HG03159 (cell line): ENCODE measurements around the gene LCOR.
"Not testable (repeated sequence)": the region's sequence is repeated elsewhere in the genome, so short reads cannot be mapped to it uniquely, and the experiment has no call there.

Experiments used
- ATAC-seq: cut with Tn5 transposase; IDR thresholded peaks from one replicate; pipeline ENCODE4 v1.9.1; 2021; ENCODE audit warnings: mild to moderate bottlenecking, moderate library complexity; ENCODE audit not compliant: unreplicated experiment

LCOR gene

DNA sequence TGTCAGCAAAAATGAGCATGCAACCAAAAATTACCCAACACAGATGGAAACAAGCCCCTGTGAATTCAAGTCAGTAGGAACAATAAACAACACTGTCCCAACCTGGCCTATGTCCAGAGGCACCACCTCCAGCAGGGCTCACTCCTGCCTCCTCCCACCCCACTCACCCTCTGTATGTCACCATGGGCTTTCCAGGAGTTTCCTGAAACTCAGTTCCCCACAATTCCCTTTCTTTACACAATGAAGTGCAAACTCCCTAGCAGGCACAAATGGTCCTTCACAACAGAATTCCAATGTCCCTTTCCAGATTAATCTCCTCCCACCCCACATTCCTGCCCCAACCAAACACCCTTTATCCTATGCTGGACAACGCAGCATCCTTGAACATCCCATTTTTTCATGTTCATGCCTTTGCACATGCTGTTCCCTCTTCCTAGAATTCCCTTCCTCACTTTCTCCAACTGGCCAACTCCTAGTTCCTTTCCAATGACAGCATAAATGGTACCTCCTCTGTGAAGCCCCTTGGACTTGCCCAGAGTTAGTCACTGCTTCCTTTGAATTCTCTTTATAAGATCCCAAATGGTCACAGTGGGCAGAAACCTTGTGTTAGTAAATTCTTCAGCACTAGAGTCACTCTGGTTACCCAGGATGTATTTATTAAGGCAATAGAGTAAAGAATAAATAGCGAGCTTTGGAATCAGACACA is 196.2 kb downstream of the LCOR start:
- no peak for ATAC-seq

DNA sequence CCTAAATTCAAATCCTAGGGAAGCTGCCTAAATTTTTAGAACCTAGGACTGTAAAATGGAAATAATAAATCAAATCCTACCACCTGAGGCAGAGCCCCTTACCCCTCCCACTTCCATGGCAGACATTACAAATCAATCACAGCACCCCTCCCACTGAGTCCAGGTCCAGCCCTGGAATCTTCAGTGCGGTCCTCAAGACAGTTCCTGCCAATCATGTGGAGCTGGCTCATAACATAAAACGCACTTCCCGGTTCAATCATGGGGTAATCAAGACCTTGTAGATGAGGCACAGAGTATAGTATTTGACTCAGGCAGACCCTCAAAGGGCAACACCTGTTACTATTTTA is 196.7 kb downstream of the LCOR start:
- no peak for ATAC-seq

- ATAC-seq = no peak
Measured at GRCh38 chr10:97029271-97029670, 197.2 kb downstream of the LCOR start.

DNA sequence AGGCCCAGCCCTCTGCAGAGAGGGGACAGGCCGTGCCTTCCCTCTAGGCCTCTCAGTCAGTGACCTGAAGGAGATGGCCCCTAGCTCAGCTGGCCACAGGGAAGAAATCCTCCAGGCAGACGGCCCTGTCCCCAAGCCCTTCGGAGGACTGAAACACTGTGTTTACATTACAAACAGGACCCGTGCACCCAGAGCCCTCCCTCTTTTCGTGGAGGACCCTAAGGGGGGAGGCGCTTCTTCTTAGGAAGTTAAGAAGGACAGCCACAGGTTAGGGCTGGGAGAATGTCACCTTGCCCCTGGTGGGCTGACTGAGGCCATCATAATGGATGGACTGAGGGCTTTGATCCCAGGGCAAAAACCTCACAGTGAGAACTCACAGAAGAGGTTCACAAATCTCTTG is 198.8 kb downstream of the LCOR start:
- no peak for ATAC-seq

DNA sequence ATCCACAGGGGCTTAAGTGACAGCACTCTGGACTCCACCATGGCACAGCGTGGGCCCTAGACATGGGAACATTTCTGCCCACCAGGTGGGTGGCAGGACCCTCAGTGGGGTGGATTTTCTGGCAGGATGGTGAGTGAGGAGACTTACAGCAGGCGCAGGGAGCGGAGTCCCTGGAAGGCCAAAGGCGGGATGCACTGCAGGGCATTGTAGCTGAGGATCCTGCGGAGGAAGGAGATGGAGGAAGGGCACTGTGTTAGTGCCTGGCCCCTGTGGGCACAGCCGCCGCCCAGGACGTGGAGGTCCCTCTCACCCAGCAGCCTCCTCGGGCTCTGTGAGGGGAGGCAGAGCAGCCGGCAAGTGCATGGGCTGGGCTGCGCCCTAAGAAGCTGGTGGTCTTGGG is 199.4 kb downstream of the LCOR start:
- no peak for ATAC-seq

- no peak for ATAC-seq
Measured at GRCh38 chr10:97032624-97033023, 200.5 kb downstream of the LCOR start.

- ATAC-seq = not testable (repeated sequence)
Measured at GRCh38 chr10:97033841-97034240, 201.7 kb downstream of the LCOR start.

- no peak for ATAC-seq
Measured at GRCh38 chr10:97034301-97034700, 202.2 kb downstream of the LCOR start.

GRCh38 chr10:97034958-97035769 is 203.1 kb downstream of the LCOR start:
- ATAC-seq = no peak

DNA sequence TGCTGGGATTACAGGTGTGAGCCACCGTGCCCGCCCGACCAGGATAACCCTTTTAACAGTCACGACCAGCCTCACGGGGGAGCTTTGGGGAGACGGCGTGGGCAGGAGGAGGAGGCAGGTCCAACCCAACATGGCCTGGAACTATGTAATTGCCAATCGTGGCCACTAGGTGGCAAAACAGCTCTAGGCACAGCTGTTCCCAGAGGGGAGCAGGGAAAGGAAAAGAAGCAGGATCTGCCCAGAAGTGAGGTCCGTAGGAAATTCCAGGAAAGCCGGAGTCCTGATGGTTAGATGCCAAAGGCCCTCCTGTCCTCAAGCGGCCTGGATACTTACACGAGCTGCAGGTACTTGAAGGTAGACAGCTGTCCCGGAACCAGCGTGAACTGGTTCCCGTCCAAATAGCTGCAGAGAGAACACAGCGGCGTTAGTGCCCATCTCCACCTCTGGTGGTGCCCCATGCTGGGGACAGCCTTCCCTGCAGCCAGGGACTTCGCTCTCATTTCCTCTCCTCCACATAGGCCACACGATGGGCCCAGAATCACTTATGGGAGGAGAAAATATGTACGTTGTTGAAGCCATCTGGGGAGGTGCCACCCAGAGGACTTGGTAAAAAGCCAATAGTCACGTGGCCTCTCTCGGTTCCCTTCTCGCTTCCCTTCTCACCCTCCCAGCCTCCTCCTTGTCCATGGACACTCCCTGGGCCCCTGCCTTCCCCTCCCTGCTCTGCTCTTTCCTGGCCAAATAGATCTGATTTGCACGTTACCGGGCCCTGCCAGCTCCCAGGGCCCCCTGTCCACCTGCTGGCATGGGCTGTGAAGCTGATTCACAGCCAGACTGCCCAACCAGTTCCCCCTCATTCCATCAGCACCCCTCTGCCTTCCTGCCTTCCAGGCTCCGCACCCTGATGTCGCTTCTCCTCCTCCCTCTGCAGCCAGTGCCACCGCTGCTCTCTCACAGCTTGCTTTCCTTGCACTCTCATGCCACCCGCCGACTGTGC is 205.6 kb downstream of the LCOR start:
- peak; percentile 80 for ATAC-seq

DNA sequence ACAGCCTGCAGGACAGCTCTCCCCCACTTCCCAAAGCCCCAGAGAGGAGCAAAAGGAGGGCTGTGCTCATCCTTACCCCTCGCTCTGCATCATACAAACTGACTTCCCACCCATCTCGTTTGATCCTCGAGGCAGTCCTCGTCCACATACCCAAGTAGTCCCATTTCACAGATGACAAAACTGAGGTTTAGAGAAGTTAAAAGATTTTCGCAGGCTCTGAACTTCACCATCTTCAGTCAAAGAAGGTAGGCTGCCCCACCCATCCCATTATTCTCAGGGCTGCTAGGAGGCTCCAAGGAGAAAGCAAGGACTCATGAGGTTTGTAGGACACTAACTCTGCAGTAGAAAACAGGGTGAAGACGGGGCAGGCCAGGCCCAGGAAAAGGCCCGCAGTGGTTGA is 206.6 kb downstream of the LCOR start:
- no peak for ATAC-seq

DNA sequence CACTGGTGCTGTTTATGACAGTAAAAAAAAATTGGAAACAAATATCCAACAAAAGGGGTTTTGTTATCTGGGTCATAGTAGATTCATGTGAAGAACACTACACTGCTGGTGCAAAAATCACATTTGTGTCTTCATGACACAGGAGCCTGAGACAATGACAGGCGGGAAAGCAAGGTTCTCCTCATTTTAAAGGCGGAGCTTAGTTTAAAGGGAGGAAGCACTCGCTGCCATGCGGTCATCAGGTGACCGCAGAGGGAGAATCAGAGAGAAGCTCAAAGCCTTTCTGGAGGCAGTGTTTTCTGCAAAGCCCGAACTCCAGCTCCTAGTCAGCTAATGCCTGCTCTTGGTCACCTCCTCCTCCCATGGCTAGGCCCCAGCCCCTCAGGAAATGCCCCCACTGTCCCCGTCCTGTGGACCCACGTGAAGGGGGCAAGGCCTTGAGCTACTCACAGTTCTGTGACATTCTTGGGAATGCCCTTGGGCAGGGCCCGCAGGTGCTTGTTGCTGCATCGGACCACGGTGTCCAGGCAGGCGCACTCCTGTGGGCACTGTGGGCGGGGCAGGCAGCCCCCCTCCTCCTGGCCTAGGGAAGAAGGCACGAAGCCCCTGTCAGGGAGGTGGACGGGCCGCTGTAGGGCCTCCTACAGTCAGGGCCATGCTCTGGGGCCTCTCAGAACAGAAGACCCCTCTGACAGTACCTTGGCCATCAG is 207.6 kb downstream of the LCOR start:
- ATAC-seq = no peak

DNA sequence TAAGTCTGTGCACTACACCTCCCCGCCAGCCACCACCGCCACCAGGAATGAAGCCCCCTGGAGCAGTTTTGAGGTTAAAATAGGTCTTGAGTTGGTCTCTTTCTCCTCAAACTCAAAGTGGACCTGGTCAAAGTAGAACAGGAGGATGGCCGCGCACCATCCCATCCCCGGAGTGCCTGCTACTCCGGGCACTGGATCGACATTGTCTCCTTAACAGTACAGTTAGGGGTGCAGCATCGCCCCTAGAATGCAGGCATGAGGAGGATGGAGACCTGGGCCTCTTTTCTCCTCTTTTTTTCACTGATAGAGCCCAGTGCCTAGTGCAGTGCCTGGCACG is 208.1 kb downstream of the LCOR start:
- ATAC-seq = no peak

DNA sequence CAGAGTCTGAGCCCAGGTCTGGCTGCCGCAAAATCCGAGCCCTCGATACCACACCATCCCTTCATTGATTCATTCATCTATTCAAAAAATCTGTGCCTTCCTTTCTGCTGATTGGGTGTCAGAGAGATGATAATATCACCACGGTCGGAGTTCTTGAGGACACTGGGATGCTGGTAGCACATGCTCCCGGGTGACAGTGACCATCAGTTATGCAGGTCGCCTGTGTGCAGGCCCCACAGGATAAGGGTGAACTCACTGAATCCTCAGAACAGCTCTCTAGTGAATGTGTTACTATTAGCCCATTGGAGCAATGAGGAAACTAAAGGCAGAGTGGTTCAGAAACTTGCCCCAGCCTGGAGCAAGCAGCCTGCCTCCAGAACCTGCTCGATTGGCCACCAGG is 208.6 kb downstream of the LCOR start:
- ATAC-seq = no peak

DNA sequence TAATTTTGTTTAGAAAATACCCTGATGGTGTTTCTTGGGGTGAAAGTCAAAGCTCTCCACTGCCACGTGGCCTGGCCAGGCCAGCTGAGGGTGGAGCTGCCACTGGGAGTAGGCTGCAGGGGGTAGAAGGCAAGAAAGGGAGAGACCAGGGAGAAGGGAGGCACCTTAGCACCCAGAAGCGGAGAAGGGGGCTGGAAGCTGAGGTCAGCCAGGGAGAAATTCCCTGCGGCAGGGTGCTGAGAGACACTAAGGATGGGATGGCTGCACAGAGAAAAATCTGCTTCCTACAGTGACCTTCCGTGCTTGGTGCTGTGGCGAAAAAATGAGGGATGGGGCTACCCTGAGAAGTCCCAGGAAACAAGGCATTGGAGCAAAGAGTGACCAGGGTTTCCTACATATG is 210.0 kb downstream of the LCOR start:
- ATAC-seq = no peak

- no peak for ATAC-seq
Measured at GRCh38 chr10:97042716-97043562, 210.8 kb downstream of the LCOR start.

- ATAC-seq = no peak
Measured at GRCh38 chr10:97043563-97043855, 211.4 kb downstream of the LCOR start.
